DOHH2 (cell line): ENCODE data around the gene KRT2.

Experiments used
- H3F3A ChIP-seq: fragments of 200-600 bp; sonication (generic), shearing (Covaris generic); 2 replicates; pipeline ENCODE4 v1.6.0; 2016; ENCODE audit warnings: antibody characterized with exemption, mild to moderate bottlenecking; ENCODE audit not compliant: control insufficient read depth, insufficient read depth
- H3K27ac ChIP-seq: fragments of 200-600 bp; sonication (generic); 2 replicates; pipeline ENCODE4 v1.5.1; 2014; ENCODE audit warnings: low read depth, mild to moderate bottlenecking, low read length, moderate library complexity
- H3K27me3 ChIP-seq: fragments of 200-600 bp; sonication (generic); 2 replicates; pipeline ENCODE4 v1.6.1; 2014; ENCODE audit warnings: mild to moderate bottlenecking, low read length, mixed read lengths; ENCODE audit not compliant: control insufficient read depth
- H3K36me3 ChIP-seq: fragments of 200-600 bp; sonication (generic); 2 replicates; pipeline ENCODE4 v1.6.1; 2014; ENCODE audit warnings: mild to moderate bottlenecking, low read length, moderate library complexity, mixed read lengths; ENCODE audit not compliant: control insufficient read depth
- H3K4me1 ChIP-seq: fragments of 200-600 bp; sonication (generic); 2 replicates; pipeline ENCODE4 v1.6.1; 2014; ENCODE audit warnings: mild to moderate bottlenecking, low read length, mixed read lengths; ENCODE audit not compliant: control insufficient read depth
- H3K4me2 ChIP-seq: fragments of 200-600 bp; sonication (generic); 2 replicates; pipeline ENCODE4 v1.6.0; 2014; ENCODE audit warnings: mild to moderate bottlenecking, low read length, moderate library complexity
- H3K4me3 ChIP-seq: fragments of 200-600 bp; sonication (generic); 2 replicates; pipeline ENCODE4 v1.5.1; 2014; ENCODE audit warnings: mild to moderate bottlenecking, low read length, mixed read lengths
- H3K79me2 ChIP-seq: fragments of 200-600 bp; sonication (generic); 2 replicates; pipeline ENCODE4 v1.6.1; 2014; ENCODE audit warnings: mild to moderate bottlenecking, low read length, mixed read lengths; ENCODE audit not compliant: control insufficient read depth
- H3K9me2 ChIP-seq: fragments of 200-600 bp; sonication (generic); replicated peaks from 2 replicates; pipeline ENCODE4 v1.6.1; 2014; ENCODE audit warnings: mild to moderate bottlenecking, low read length, mixed read lengths; ENCODE audit not compliant: control insufficient read depth
- H3K9me3 ChIP-seq: fragments of 200-600 bp; sonication (generic); 2 replicates; pipeline ENCODE4 v1.6.1; 2014; ENCODE audit warnings: antibody characterized with exemption, low read length, mixed read lengths; ENCODE audit not compliant: control insufficient read depth, insufficient read depth
- H4K20me1 ChIP-seq: fragments of 200-600 bp; sonication (generic); 2 replicates; pipeline ENCODE4 v1.6.0; 2014; ENCODE audit warnings: low read depth, mild to moderate bottlenecking, antibody characterized with exemption, low read length, moderate library complexity; ENCODE audit not compliant: control insufficient read depth, insufficient read depth
- CTCF ChIP-seq: fragments of 200-600 bp; sonication (generic); IDR thresholded peaks from one replicate; pipeline ENCODE4 v1.5.1; 2014; ENCODE audit warnings: antibody characterized with exemption, mild to moderate bottlenecking, low read depth, low read length; ENCODE audit not compliant: poor library complexity, severe bottlenecking
- EZH2phosphoT487 ChIP-seq: fragments of 200-600 bp; sonication (generic); IDR thresholded peaks from 2 replicates; pipeline ENCODE4 v1.6.1; 2017; ENCODE audit warnings: borderline replicate concordance, mild to moderate bottlenecking, antibody characterized with exemption, low read length, moderate library complexity, mixed read lengths

The KRT2 gene

GRCh38 chr12:52688481-52688880, 36.5 kb upstream of the KRT2 start:
- no peaks in the 10 kb centered on the region for H3K36me3 ChIP-seq
- H3K79me2 ChIP-seq = no peaks in the 10 kb centered on the region
- H3F3A ChIP-seq = no peaks in the 10 kb centered on the region
- peaks cover 50% of the 10 kb centered on the region for H3K27me3 ChIP-seq
- H4K20me1 ChIP-seq = no peaks in the 10 kb centered on the region
- no peaks in the 10 kb centered on the region for H3K9me2 ChIP-seq
- no peak overlapping the region for H3K4me2 ChIP-seq
- no peak overlapping the region for H3K27ac ChIP-seq
- no peaks in the 10 kb centered on the region for H3K9me3 ChIP-seq
- TF ChIP-seq EZH2phosphoT487 = no peak
- no peak for TF ChIP-seq CTCF
- H3K4me1 ChIP-seq = no peaks in the 10 kb centered on the region
- H3K4me3 ChIP-seq = no peak overlapping the region

GRCh38 chr12:52687497-52688385, 35.7 kb upstream of the KRT2 start:
- no peak overlapping the region for H3K27ac ChIP-seq
- no peaks in the 10 kb centered on the region for H3K9me2 ChIP-seq
- H3K4me2 ChIP-seq = no peak overlapping the region
- no peaks in the 10 kb centered on the region for H3F3A ChIP-seq
- no peaks in the 10 kb centered on the region for H3K79me2 ChIP-seq
- no peaks in the 10 kb centered on the region for H3K4me1 ChIP-seq
- no peak for TF ChIP-seq EZH2phosphoT487
- no peak for TF ChIP-seq CTCF
- H3K4me3 ChIP-seq = no peak overlapping the region
- no peaks in the 10 kb centered on the region for H3K9me3 ChIP-seq
- no peaks in the 10 kb centered on the region for H3K36me3 ChIP-seq
- peaks cover 44% of the 10 kb centered on the region for H3K27me3 ChIP-seq
- no peaks in the 10 kb centered on the region for H4K20me1 ChIP-seq

GRCh38 chr12:52686756-52687487, 34.9 kb upstream of the KRT2 start:
- Histone ChIP-seq H3K9me3 (no peaks in the 10 kb centered on the region), H3K36me3 (no peaks in the 10 kb centered on the region), H3K79me2 (no peaks in the 10 kb centered on the region), H4K20me1 (no peaks in the 10 kb centered on the region), H3F3A (no peaks in the 10 kb centered on the region), H3K4me2 (no peak overlapping the region), H3K4me1 (no peaks in the 10 kb centered on the region), H3K4me3 (no peak overlapping the region), H3K27ac (no peak overlapping the region), H3K9me2 (no peaks in the 10 kb centered on the region), H3K27me3 (peaks cover 36% of the 10 kb centered on the region)
- TF ChIP-seq CTCF = no peak
- TF ChIP-seq EZH2phosphoT487 = no peak
